HCT116 (cell line): Measurements from ENCODE around the gene CDKAL1. TPM values are rescaled to one million over a fixed set of nuclear protein-coding genes. Genes with fewer than 3 reads are reported as not detected.

ENCODE experiments used
- ATAC-seq: fragments of 200-7000 bp; cut with Tn5 transposase; 2 replicates; pipeline ENCODE4 v1.9.1; 2020; ENCODE audit warnings: mild to moderate bottlenecking, moderate library complexity
- BruUV-seq: library from RNA; stranded (reverse); fragments of 400-500 nt; replicated peaks from 2 replicates; lab custom pipeline; 2021; lab: Mats Ljungman, UMichigan
- CTCF ChIA-PET: fragments of 300-600 bp; sonication (Branson Sonifier 250); formaldehyde crosslinking; loops from one replicate; lab custom pipeline; 2021; ENCODE audit warnings: antibody characterized with exemption; lab: Charles Lee
- POLR2A ChIA-PET: fragments of 300-600, 350-600 bp; sonication (Branson Sonifier 250); formaldehyde crosslinking; loops from one replicate; lab custom pipeline; 2021; ENCODE audit warnings: antibody characterized with exemption; lab: Charles Lee
- RAD21 ChIA-PET, 2 experiments: fragments of 300-600 bp; sonication (Branson Sonifier 250); formaldehyde crosslinking; loops; one replicate each; lab custom pipeline; 2023; ENCODE audit warnings: low total read pairs in 2 of 2; ENCODE audit not compliant: uncharacterized antibody in 2 of 2, unreplicated experiment in 2 of 2, low non-redundant PET in 1 of 2; lab: Charles Lee
- DNase-seq: peaks from one replicate; pipeline ENCODE4 v3.0.0-alpha.2; 2010; ENCODE audit warnings: low read depth, low spot score
- H2AFZ ChIP-seq: fragments of 200-600 bp; shearing (Covaris generic), sonication (generic); 2 replicates; pipeline ENCODE4 v1.6.1; 2017; ENCODE audit warnings: low read depth, mixed run types, mixed read lengths, antibody characterized with exemption, low read length; ENCODE audit not compliant: poor library complexity, severe bottlenecking
- H3K27ac ChIP-seq: 2 replicates; pipeline ENCODE4 v1.5.1; 2012; ENCODE audit warnings: low read depth, low read length
- H3K27me3 ChIP-seq: fragments of 200-600 bp; sonication (generic); 2 replicates; pipeline ENCODE4 v1.6.1; 2016; ENCODE audit warnings: mixed run types, low read length, mixed read lengths; ENCODE audit not compliant: insufficient read depth
- H3K36me3 ChIP-seq, 2 experiments: fragments of 200-500 bp in 1 of 2; fragments of 200-600 bp in 1 of 2; sonication (Bioruptor generic) in 1 of 2; sonication (generic) in 1 of 2; 2 replicates each; pipeline versions ENCODE4 v1.5.1 to v1.6.1; 2014 to 2016; ENCODE audit warnings: low read length in 2 of 2, inconsistent platforms in 1 of 2, mixed read lengths in 1 of 2, mixed run types in 1 of 2; ENCODE audit not compliant: insufficient read depth in 2 of 2, control insufficient read depth in 1 of 2
- H3K4me1 ChIP-seq, 2 experiments: fragments of 200-600 bp in 1 of 2; sonication (generic) in 1 of 2; 2 replicates each; pipeline versions ENCODE4 v1.5.1 to v1.6.1; 2012 to 2017; ENCODE audit warnings: low read length in 2 of 2, inconsistent platforms in 1 of 2, mild to moderate bottlenecking in 1 of 2, mixed read lengths in 1 of 2, mixed run types in 1 of 2, moderate library complexity in 1 of 2; ENCODE audit not compliant: insufficient read depth in 2 of 2, control insufficient read depth in 1 of 2
- H3K4me2 ChIP-seq: fragments of 200-600 bp; sonication (generic); 2 replicates; pipeline ENCODE4 v1.6.1; 2017; ENCODE audit warnings: mixed run types, low read length, mixed read lengths
- H3K4me3 ChIP-seq, 2 experiments: fragments of 200-600 bp in 1 of 2; sonication (generic) in 1 of 2; replicated peaks in 1 of 2; 2 replicates each; pipeline ENCODE4 v1.5.1; 2011 to 2016; ENCODE audit warnings: low read length in 2 of 2, control low read depth in 1 of 2, low read depth in 1 of 2, mild to moderate bottlenecking in 1 of 2, mixed read lengths in 1 of 2, mixed run types in 1 of 2
- H3K79me2 ChIP-seq: fragments of 200-600 bp; sonication (generic); 2 replicates; pipeline ENCODE4 v1.6.1; 2017; ENCODE audit warnings: mild to moderate bottlenecking, mixed run types, low read length, moderate library complexity, mixed read lengths; ENCODE audit not compliant: insufficient read depth
- H3K9ac ChIP-seq: fragments of 200-600 bp; sonication (generic); 2 replicates; pipeline ENCODE4 v1.6.1; 2016; ENCODE audit warnings: low read length, mixed read lengths
- H3K9me2 ChIP-seq: fragments of 200-600 bp; sonication (generic), shearing (Covaris generic); 2 replicates; pipeline ENCODE4 v1.6.1; 2017; ENCODE audit warnings: mixed run types, mild to moderate bottlenecking, moderate library complexity; ENCODE audit not compliant: insufficient read depth
- H3K9me3 ChIP-seq, 2 experiments: fragments of 200-500 bp in 1 of 2; fragments of 200-600 bp in 1 of 2; sonication (Bioruptor generic) in 1 of 2; sonication (generic) in 1 of 2; 2 replicates each; pipeline ENCODE4 v1.6.1; 2014 to 2017; ENCODE audit warnings: low read length in 2 of 2, mixed read lengths in 2 of 2, inconsistent platforms in 1 of 2, low read depth in 1 of 2, mild to moderate bottlenecking in 1 of 2, mixed run types in 1 of 2, moderate library complexity in 1 of 2; ENCODE audit not compliant: control insufficient read depth in 1 of 2, insufficient read depth in 1 of 2
- H4K20me1 ChIP-seq: fragments of 200-600 bp; sonication (generic), shearing (Covaris generic); 2 replicates; pipeline ENCODE4 v1.6.1; 2017; ENCODE audit warnings: mixed run types, mild to moderate bottlenecking, moderate library complexity; ENCODE audit not compliant: insufficient read depth
- ATF3 ChIP-seq: IDR thresholded peaks from 2 replicates; pipeline ENCODE4 v1.6.1; 2012
- CBX3 ChIP-seq: IDR thresholded peaks from 2 replicates; pipeline ENCODE4 v1.6.1; 2012; ENCODE audit warnings: low read depth
- CEBPB ChIP-seq: IDR thresholded peaks from 2 replicates; pipeline ENCODE4 v1.6.1; 2012; ENCODE audit warnings: low read depth
- CTCF ChIP-seq, 3 experiments: fragments of 200-600 bp in 1 of 3; sonication (generic) in 1 of 3; IDR thresholded peaks in 2 of 3; conservative IDR thresholded peaks in 1 of 3; 2 replicates each; pipeline ENCODE4 v1.5.1; 2012 to 2017; ENCODE audit warnings: low read depth in 2 of 3, low read length in 2 of 3, antibody characterized with exemption in 1 of 3, borderline replicate concordance in 1 of 3, control low read depth in 1 of 3, mild to moderate bottlenecking in 1 of 3, mixed read lengths in 1 of 3, mixed run types in 1 of 3, moderate library complexity in 1 of 3; ENCODE audit not compliant: insufficient read depth in 1 of 3
- EGR1 ChIP-seq: IDR thresholded peaks from 2 replicates; pipeline ENCODE4 v1.6.1; 2012; ENCODE audit warnings: low read depth
- ELF1 ChIP-seq: IDR thresholded peaks from 2 replicates; pipeline ENCODE4 v1.6.1; 2012; ENCODE audit warnings: low read depth, borderline replicate concordance
- EZH2 ChIP-seq: fragments of 200-600 bp; sonication (generic); IDR thresholded peaks from 2 replicates; pipeline ENCODE4 v1.6.1; 2017; ENCODE audit warnings: antibody characterized with exemption, mixed run types
- EZH2phosphoT487 ChIP-seq: fragments of 200-600 bp; IDR thresholded peaks from 2 replicates; pipeline ENCODE4 v1.6.1; 2018; ENCODE audit warnings: antibody characterized with exemption, borderline replicate concordance
- JUND ChIP-seq: IDR thresholded peaks from 2 replicates; pipeline ENCODE4 v1.6.1; 2012
- POLR2A ChIP-seq: IDR thresholded peaks from 2 replicates; pipeline ENCODE4 v1.7.0; 2011; ENCODE audit warnings: borderline replicate concordance; ENCODE audit not compliant: insufficient read depth, insufficient read length; ENCODE audit errors: extremely low read depth
- POLR2AphosphoS5 ChIP-seq: IDR thresholded peaks from 2 replicates; pipeline ENCODE4 v1.6.1; 2011; ENCODE audit warnings: mild to moderate bottlenecking, low read depth, low read length, moderate library complexity
- REST ChIP-seq: IDR thresholded peaks from 2 replicates; pipeline ENCODE4 v1.6.1; 2012; ENCODE audit warnings: low read depth
- SIN3A ChIP-seq: IDR thresholded peaks from 2 replicates; pipeline ENCODE4 v1.6.1; 2012; ENCODE audit warnings: low read depth
- SP1 ChIP-seq: IDR thresholded peaks from 2 replicates; pipeline ENCODE4 v1.6.1; 2012; ENCODE audit warnings: low read depth
- SRF ChIP-seq: IDR thresholded peaks from 2 replicates; pipeline ENCODE4 v1.6.1; 2012; ENCODE audit warnings: low read depth
- TCF7L2 ChIP-seq: IDR thresholded peaks from 2 replicates; pipeline ENCODE4 v1.7.0; 2011; ENCODE audit warnings: borderline replicate concordance, inconsistent platforms; ENCODE audit not compliant: insufficient read depth, insufficient read length; ENCODE audit errors: extremely low read depth
- YY1 ChIP-seq: IDR thresholded peaks from 2 replicates; pipeline ENCODE4 v1.6.1; 2011; ENCODE audit warnings: low read length, low read depth, moderate library complexity, mild to moderate bottlenecking; ENCODE audit not compliant: insufficient replicate concordance; ENCODE audit errors: extremely low read depth
- ZBTB33 ChIP-seq: IDR thresholded peaks from 2 replicates; pipeline ENCODE4 v1.6.1; 2011; ENCODE audit warnings: mild to moderate bottlenecking, low read length, moderate library complexity; ENCODE audit not compliant: insufficient replicate concordance; ENCODE audit errors: extremely low read depth
- ZFX ChIP-seq: fragments of 450-650 bp; IDR thresholded peaks from 2 replicates; pipeline ENCODE4 v1.6.1; 2017
- ZNF274 ChIP-seq: fragments of 200-500 bp; sonication (Bioruptor generic); IDR thresholded peaks from 2 replicates; pipeline ENCODE4 v1.6.1; 2014; ENCODE audit warnings: mild to moderate bottlenecking, low read depth, low read length, inconsistent platforms
- intact Hi-C: fragments of 100-400 bp; cut with micrococcal nuclease; formaldehyde crosslinking; loops from 2 replicates; pipeline ENCODE4 v1.10.0; 2022
- total RNA-seq: library from RNA; stranded (reverse); gene quantifications from one replicate; pipeline ENCODE4 v1.2.1, GENCODE V29; 2021; ENCODE audit not compliant: unreplicated experiment

Gene CDKAL1
- total RNA-seq, 1 experiment from 2014 or later, result 14.9 TPM

- no TSS peak for BruUV-seq
- intact Hi-C loops, result no loop called here
- Histone ChIP-seq H3K9me3 (no peaks in the 10 kb centered on the region; a peak in 1 of 4 replicates), H3K4me1 (peaks cover 25 to 32% of the 10 kb centered on the region in 2 experiments), H3K79me2 (no peaks in the 10 kb centered on the region), H3K36me3 (no peaks in the 10 kb centered on the region), H3K27me3 (no peaks in the 10 kb centered on the region), H3K4me3 (no peak overlapping the region), H2AFZ (no peak overlapping the region), H3K4me2 (no peak overlapping the region), H3K9ac (no peak overlapping the region), H3K9me2 (0 out of 2 replicates have a peak, but pooled peaks cover 2% of the 10 kb centered on the region), H4K20me1 (no peaks in the 10 kb centered on the region), H3K27ac (no peak overlapping the region)
- ATAC-seq (no peak), DNase-seq (no peak)
- POLR2A ChIA-PET, result no interaction called here
- RAD21 ChIA-PET, result no interaction called here
- CTCF ChIA-PET, result no interaction called here
- TF ChIP-seq POLR2AphosphoS5 (no peak), ZNF274 (no peak), CTCF (IDR thresholded peaks at IDR 0.05 in 2 of 3, conservative IDR thresholded peaks at IDR 0.05 in 1 of 3; ENCODE audit: borderline replicate concordance in 1 of 3, insufficient read depth in 1 of 3, low read depth in 2 of 3, low read length in 2 of 3) (no peak), SRF (no peak), ZFX (no peak), EGR1 (no peak), SIN3A (no peak), EZH2 (no peak), SP1 (no peak), JUND (no peak), POLR2A (no peak), ZBTB33 (no peak), EZH2phosphoT487 (no peak), REST (no peak), CEBPB (no peak), ELF1 (no peak), TCF7L2 (no peak), YY1 (no peak), CBX3 (no peak), ATF3 (no peak)
These were observed 493.2 kb downstream of the CDKAL1 start for GRCh38 chr6:21027507-21027906.
